Activated naive CD4-positive, alpha-beta T cell treated with anti-CD3 and anti-CD28 coated beads for 36 hours (primary cell): ENCODE measurements around the gene ERBB4. TPM values are rescaled to one million over a fixed set of nuclear protein-coding genes. Genes with fewer than 3 reads are reported as not detected.
A peak's percentile ranks its signal among the peaks of the same experiment; 100 is the strongest.

Experiments
- CTCF ChIA-PET: fragments of 350-600 bp; sonication (Branson Sonifier 250); formaldehyde crosslinking; loops from one replicate; lab custom pipeline; 2021; ENCODE audit warnings: antibody characterized with exemption; lab: Charles Lee
- DNase-seq: peaks from one replicate; pipeline ENCODE4 v3.0.0-alpha.2; 2020
- H3K27ac Mint-ChIP-seq: one replicate; pipeline ENCODE4 v1.8.0; 2021; ENCODE audit warnings: mild to moderate bottlenecking, mixed read lengths
- H3K27me3 Mint-ChIP-seq: one replicate; pipeline ENCODE4 v1.8.0; 2021; ENCODE audit warnings: low read depth, mixed read lengths
- H3K36me3 Mint-ChIP-seq: one replicate; pipeline ENCODE4 v1.8.0; 2021; ENCODE audit warnings: low read depth, mixed read lengths
- H3K4me1 Mint-ChIP-seq: one replicate; pipeline ENCODE4 v1.8.0; 2021; ENCODE audit warnings: low read depth, mixed read lengths
- H3K4me3 Mint-ChIP-seq: one replicate; pipeline ENCODE4 v1.8.0; 2021; ENCODE audit warnings: mild to moderate bottlenecking, moderate library complexity, mixed read lengths
- H3K9me3 Mint-ChIP-seq: one replicate; pipeline ENCODE4 v1.8.0; 2021; ENCODE audit warnings: mixed read lengths
- intact Hi-C: fragments of 100-400 bp; cut with micrococcal nuclease; formaldehyde crosslinking; loops from one replicate; pipeline ENCODE4 v1.15.1; 2023
- total RNA-seq, 2 experiments: library from RNA; stranded (reverse); gene quantifications; one replicate each; pipeline ENCODE4 v1.2.3, GENCODE V29; 2021

ERBB4 gene
- total RNA-seq, 2 experiments from 2014 or later, result not detected

- CTCF ChIA-PET, result interaction anchor here (0.6 kb wide), 1 partner anchor 679 kb away, joined by 3 read pairs; no protein-coding TSS in a partner anchor
Observed at GRCh38 chr2:211469664-211470059, 1068.9 kb downstream of the ERBB4 start.

GRCh38 chr2:211468877-211469663, 1069.5 kb downstream of the ERBB4 start:
- CTCF ChIA-PET, result interaction anchor here (0.6 kb wide), 1 partner anchor 679 kb away, joined by 3 read pairs; no protein-coding TSS in a partner anchor
- Mint-ChIP-seq H3K9me3 (no peaks in the 10 kb centered on the region), H3K27me3 (no peaks in the 10 kb centered on the region), H3K4me3 (no peak overlapping the region), H3K4me1 (no peaks in the 10 kb centered on the region), H3K36me3 (no peaks in the 10 kb centered on the region), H3K27ac (no peak overlapping the region)
- no peak for DNase-seq
- intact Hi-C loops, result no loop called here

More at GRCh38 chr2:211469664-211470059, 1068.9 kb downstream of the ERBB4 start:
- no peak overlapping the region for H3K27ac Mint-ChIP-seq
- intact Hi-C loops, result no loop called here
- H3K36me3 Mint-ChIP-seq, result no peaks in the 10 kb centered on the region
- H3K4me1 Mint-ChIP-seq, result no peaks in the 10 kb centered on the region
- H3K9me3 Mint-ChIP-seq, result peaks cover under 1% of the 10 kb centered on the region
- H3K27me3 Mint-ChIP-seq, result no peaks in the 10 kb centered on the region
- DNase-seq, result no peak
- H3K4me3 Mint-ChIP-seq, result no peak overlapping the region

DNA sequence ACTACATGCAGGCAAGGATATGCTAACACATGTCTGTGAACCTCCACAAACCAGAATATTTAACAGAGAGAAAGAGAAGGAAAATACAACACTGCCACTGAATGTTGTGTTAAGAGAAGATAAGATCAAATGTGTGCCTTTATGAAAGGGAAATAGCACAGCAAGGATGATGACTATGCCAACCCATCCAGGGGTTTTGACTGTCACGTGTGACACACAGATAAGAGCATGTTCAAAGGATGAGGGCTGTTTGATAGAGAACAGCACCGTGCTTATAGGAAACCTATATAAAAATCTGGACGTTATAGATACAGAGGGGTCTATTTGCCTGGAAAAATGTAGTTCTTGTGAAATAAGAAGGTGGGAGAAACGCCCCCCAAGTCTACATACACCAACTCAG, 1070.4 kb downstream of the ERBB4 start:
- H3K27ac Mint-ChIP-seq, result no peak overlapping the region
- CTCF ChIA-PET, result no interaction called here
- intact Hi-C loops, result no loop called here
- no peaks in the 10 kb centered on the region for H3K4me1 Mint-ChIP-seq
- H3K9me3 Mint-ChIP-seq, result no peaks in the 10 kb centered on the region
- no peaks in the 10 kb centered on the region for H3K36me3 Mint-ChIP-seq
- H3K4me3 Mint-ChIP-seq, result no peak overlapping the region
- no peaks in the 10 kb centered on the region for H3K27me3 Mint-ChIP-seq
- no peak for DNase-seq

- Mint-ChIP-seq H3K9me3 (no peaks in the 10 kb centered on the region), H3K36me3 (no peaks in the 10 kb centered on the region), H3K27ac (no peak overlapping the region), H3K4me1 (no peaks in the 10 kb centered on the region), H3K4me3 (no peak overlapping the region), H3K27me3 (no peaks in the 10 kb centered on the region)
- no peak for DNase-seq
- intact Hi-C loops, result no loop called here
- CTCF ChIA-PET, result no interaction called here
Observed at GRCh38 chr2:211463397-211463796, 1075.2 kb downstream of the ERBB4 start.

DNA sequence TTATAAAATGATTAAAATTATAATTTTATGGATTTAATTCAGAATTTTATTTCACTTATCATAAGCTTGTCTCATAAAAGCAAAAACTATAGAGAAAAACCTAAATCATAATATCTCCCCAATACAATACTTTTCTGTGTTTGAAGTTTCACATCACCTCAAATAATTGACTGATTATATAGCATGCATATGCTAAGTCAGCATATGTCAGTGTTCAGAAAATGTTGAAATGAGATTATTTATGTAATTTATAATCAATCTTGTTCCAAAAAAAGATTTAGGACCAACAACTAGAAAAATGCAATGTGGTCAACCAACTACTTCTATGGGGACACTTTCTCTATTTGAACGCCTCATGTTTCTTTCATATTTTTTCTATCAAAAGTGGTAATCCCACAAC, 1079.6 kb downstream of the ERBB4 start:
- CTCF ChIA-PET, result interaction anchor here (0.6 to 1.0 kb wide), 2 partner anchors 371 to 1108 kb away, joined by 3 read pairs; no protein-coding TSS in a partner anchor
- Mint-ChIP-seq H3K4me3 (no peak overlapping the region), H3K36me3 (no peaks in the 10 kb centered on the region), H3K4me1 (no peaks in the 10 kb centered on the region), H3K27ac (no peak overlapping the region), H3K27me3 (no peaks in the 10 kb centered on the region), H3K9me3 (no peaks in the 10 kb centered on the region)
- DNase-seq, result no peak
- intact Hi-C loops, result no loop called here

GRCh38 chr2:211457325-211457724, 1081.3 kb downstream of the ERBB4 start:
- intact Hi-C loops, result no loop called here
- no peak for DNase-seq
- Mint-ChIP-seq H3K4me3 (no peak overlapping the region), H3K36me3 (no peaks in the 10 kb centered on the region), H3K27me3 (no peaks in the 10 kb centered on the region), H3K4me1 (no peaks in the 10 kb centered on the region), H3K9me3 (no peaks in the 10 kb centered on the region), H3K27ac (no peak overlapping the region)
- CTCF ChIA-PET, result no interaction called here

DNA sequence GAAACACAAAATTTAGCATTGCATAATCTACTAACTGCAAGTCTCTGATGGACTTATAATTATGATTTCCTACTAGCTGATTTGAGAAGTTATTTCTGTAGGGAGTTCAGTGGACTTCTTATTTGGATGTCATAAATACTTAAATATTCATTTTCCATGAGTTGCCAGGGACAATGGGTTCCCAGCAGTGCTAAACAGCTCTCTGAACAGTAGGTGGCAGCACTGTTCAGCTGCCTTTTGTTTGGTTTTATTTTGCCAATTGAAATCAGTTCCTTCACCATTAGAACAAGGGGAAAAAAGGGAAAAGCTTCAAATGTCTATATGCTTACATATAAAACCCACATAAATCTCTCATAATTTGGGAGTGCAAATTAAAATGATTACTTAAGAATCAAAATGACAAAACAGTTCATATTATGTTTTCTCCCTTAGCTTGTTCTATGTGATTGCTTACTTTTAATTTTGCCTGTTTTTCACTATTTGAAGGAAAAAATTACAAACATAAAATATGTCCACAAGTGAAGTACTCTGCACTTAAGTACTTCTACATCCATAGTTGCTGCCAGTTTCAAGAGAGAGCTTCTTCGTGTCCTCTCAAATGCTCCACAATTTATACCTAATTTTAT, 1083.3 kb downstream of the ERBB4 start:
- Mint-ChIP-seq H3K4me1 (no peaks in the 10 kb centered on the region), H3K9me3 (no peaks in the 10 kb centered on the region), H3K4me3 (no peak overlapping the region), H3K36me3 (no peaks in the 10 kb centered on the region), H3K27me3 (no peaks in the 10 kb centered on the region), H3K27ac (no peak overlapping the region)
- CTCF ChIA-PET, result interaction anchor here (0.6 to 2.7 kb wide), 12 partner anchors 10 to 1114 kb away, joined by 3 to 10 read pairs (median 4); no protein-coding TSS in a partner anchor
- DNase-seq, result peak; percentile 31
- intact Hi-C loops, result loop anchor here (1.0 kb wide), 1 partner anchor 1112 kb away; no protein-coding TSS in a partner anchor

DNA sequence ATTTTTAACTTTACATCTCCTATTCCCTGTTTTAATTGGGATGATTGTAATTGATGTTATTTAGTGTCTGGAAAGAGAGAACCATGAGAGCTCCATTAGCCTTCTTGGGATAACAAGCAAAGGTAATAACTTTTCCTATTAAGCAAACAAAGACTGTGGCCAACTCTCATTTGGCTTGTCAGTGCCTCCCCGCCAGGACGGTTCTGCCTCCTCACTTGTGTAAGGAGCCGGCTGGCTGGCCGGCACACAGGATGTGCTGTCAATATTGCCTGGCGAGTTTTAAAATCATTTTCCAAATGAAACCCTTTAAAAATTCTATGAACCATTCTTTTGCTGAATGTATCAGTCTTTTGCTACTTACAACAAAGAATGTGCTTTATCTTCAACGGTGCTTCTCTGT, 1083.9 kb downstream of the ERBB4 start:
- H3K27me3 Mint-ChIP-seq, result no peaks in the 10 kb centered on the region
- CTCF ChIA-PET, result interaction anchor here (0.6 to 2.7 kb wide), 8 partner anchors 10 to 1113 kb away, joined by 3 to 10 read pairs (median 4); no protein-coding TSS in a partner anchor
- no peaks in the 10 kb centered on the region for H3K36me3 Mint-ChIP-seq
- no peak for DNase-seq
- no peaks in the 10 kb centered on the region for H3K4me1 Mint-ChIP-seq
- intact Hi-C loops, result loop anchor here (1.0 kb wide), 1 partner anchor 1113 kb away; no protein-coding TSS in a partner anchor
- no peak overlapping the region for H3K4me3 Mint-ChIP-seq
- peaks cover 2% of the 10 kb centered on the region for H3K9me3 Mint-ChIP-seq
- no peak overlapping the region for H3K27ac Mint-ChIP-seq

DNA sequence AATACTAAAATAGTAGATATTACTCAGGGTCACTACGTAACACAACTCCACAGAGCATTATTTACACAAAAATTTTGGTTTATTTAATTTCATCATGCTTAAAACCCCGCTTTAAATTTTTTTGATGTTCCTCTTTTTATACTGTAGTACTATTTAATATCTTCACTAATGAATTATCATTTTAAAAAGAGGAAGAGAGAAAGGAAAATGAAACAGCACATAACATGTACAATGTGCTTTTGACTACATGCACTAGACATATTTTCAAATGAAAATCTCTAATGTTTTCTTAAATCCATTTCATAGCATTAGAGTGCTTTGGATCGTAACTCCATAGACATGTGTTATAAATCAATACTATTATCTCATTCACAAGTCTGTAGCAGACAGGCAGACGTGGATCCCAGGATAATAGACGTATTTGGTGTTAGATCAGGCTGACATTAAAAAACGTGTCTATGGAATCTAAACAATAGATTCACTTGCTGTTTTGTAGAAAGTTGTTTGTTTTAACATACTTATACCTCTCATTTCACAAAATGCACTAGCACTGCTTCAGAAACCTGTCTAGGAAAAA, 1085.2 kb downstream of the ERBB4 start:
- Mint-ChIP-seq H3K36me3 (no peaks in the 10 kb centered on the region), H3K4me1 (no peaks in the 10 kb centered on the region), H3K27me3 (no peaks in the 10 kb centered on the region), H3K4me3 (no peak overlapping the region), H3K9me3 (peaks cover 2% of the 10 kb centered on the region), H3K27ac (no peak overlapping the region)
- CTCF ChIA-PET, result interaction anchor here (2.7 kb wide), 1 partner anchor 1114 kb away, joined by 9 read pairs; no protein-coding TSS in a partner anchor
- DNase-seq, result no peak
- intact Hi-C loops, result no loop called here

DNA sequence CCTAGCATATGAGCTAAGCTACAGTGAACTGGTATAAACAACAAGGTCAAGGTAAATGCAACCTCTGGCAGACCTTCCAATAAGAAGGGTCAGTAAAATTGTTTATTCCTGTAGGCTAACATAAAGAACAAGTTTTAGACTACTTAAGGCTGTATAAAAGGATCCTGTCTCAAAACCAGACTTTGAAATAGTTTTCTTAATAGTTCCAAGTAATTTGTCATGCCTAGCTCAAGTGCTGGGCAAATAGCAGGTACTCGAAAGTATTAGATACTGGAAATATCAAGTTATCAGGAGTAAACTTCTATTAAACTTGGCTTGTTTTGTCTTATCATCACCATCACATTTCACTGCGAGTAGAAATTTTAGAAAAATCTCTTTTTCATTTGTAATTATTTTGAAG, 1087.0 kb downstream of the ERBB4 start:
- no peak for DNase-seq
- H3K4me3 Mint-ChIP-seq, result no peak overlapping the region
- no peaks in the 10 kb centered on the region for H3K4me1 Mint-ChIP-seq
- no peaks in the 10 kb centered on the region for H3K36me3 Mint-ChIP-seq
- H3K27ac Mint-ChIP-seq, result no peak overlapping the region
- intact Hi-C loops, result no loop called here
- H3K9me3 Mint-ChIP-seq, result peaks cover 2% of the 10 kb centered on the region
- CTCF ChIA-PET, result no interaction called here
- H3K27me3 Mint-ChIP-seq, result no peaks in the 10 kb centered on the region

- Mint-ChIP-seq H3K4me1 (no peaks in the 10 kb centered on the region), H3K27me3 (no peaks in the 10 kb centered on the region), H3K27ac (no peak overlapping the region), H3K4me3 (no peak overlapping the region), H3K36me3 (no peaks in the 10 kb centered on the region), H3K9me3 (peaks cover 2% of the 10 kb centered on the region)
- intact Hi-C loops, result no loop called here
- CTCF ChIA-PET, result no interaction called here
- no peak for DNase-seq
Observed at GRCh38 chr2:211449819-211450218, 1088.8 kb downstream of the ERBB4 start.

DNA sequence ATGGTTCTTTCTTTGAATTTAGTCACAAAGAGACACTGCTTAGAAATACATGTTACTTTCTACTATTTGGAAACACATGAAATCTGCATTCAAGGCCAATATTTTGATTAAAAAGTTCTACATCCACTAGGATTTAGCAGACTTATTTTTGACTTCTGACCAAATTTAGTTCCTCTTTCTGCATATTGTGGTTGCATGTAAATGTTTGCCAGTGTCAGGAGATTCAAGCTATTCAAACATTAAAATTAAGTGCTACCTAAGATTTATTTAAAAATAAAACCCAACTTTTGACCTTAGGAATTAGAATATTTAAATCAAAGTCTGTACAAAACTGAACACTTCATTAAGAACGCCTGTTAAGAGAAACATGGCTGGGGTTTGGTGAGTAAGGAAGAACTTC, 1091.1 kb downstream of the ERBB4 start:
- Mint-ChIP-seq H3K27me3 (no peaks in the 10 kb centered on the region), H3K4me1 (no peaks in the 10 kb centered on the region), H3K27ac (no peak overlapping the region), H3K9me3 (peaks cover 2% of the 10 kb centered on the region), H3K36me3 (no peaks in the 10 kb centered on the region), H3K4me3 (no peak overlapping the region)
- no peak for DNase-seq
- intact Hi-C loops, result no loop called here
- CTCF ChIA-PET, result no interaction called here
